GM15510 (cell line): ENCODE data around the gene ARHGAP8.

Source experiments
- POLR2A ChIP-seq: IDR thresholded peaks from 3 replicates; pipeline ENCODE4 v1.6.1; 2011; ENCODE audit warnings: borderline replicate concordance; ENCODE audit not compliant: insufficient read length; ENCODE audit errors: extremely low read depth

The ARHGAP8 gene

GRCh38 chr22:44879301-44879680 is 126.9 kb downstream of the ARHGAP8 start:
- TF ChIP-seq POLR2A, result no peak

- no peak for TF ChIP-seq POLR2A
These were observed 128.4 kb downstream of the ARHGAP8 start for GRCh38 chr22:44880610-44881290.

GRCh38 chr22:44881624-44882023 is 129.2 kb downstream of the ARHGAP8 start:
- no peak for TF ChIP-seq POLR2A

- TF ChIP-seq POLR2A, result no peak
These were observed 130.0 kb downstream of the ARHGAP8 start for GRCh38 chr22:44882226-44882905.

- no peak for TF ChIP-seq POLR2A
These were observed 130.6 kb downstream of the ARHGAP8 start for GRCh38 chr22:44883011-44883421.

- TF ChIP-seq POLR2A, result no peak
These were observed 132.2 kb downstream of the ARHGAP8 start for GRCh38 chr22:44884562-44884961.

GRCh38 chr22:44884968-44885805 is 132.8 kb downstream of the ARHGAP8 start:
- no peak for TF ChIP-seq POLR2A

- no peak for TF ChIP-seq POLR2A
These were observed 133.5 kb downstream of the ARHGAP8 start for GRCh38 chr22:44885806-44886360.

- TF ChIP-seq POLR2A, result no peak
These were observed 135.6 kb downstream of the ARHGAP8 start for GRCh38 chr22:44887941-44888366.

- no peak for TF ChIP-seq POLR2A
These were observed 136.3 kb downstream of the ARHGAP8 start for GRCh38 chr22:44888491-44889254.

- TF ChIP-seq POLR2A, result no peak
These were observed 137.0 kb downstream of the ARHGAP8 start for GRCh38 chr22:44889255-44889878.

- TF ChIP-seq POLR2A, result no peak
These were observed 138.3 kb downstream of the ARHGAP8 start for GRCh38 chr22:44890416-44891292.

GRCh38 chr22:44891293-44891747 is 138.9 kb downstream of the ARHGAP8 start:
- no peak for TF ChIP-seq POLR2A
